HepG2 (cell line): ENCODE results near the gene POLRMT. TPM values are rescaled to one million over a fixed set of nuclear protein-coding genes. Genes with fewer than 3 reads are reported as not detected.

Experiments
- CTCF ChIP-seq: sonication (generic); formaldehyde crosslinking; IDR thresholded peaks from 2 replicates; pipeline ENCODE4 v1.5.0; 2020; ENCODE audit warnings: mild to moderate bottlenecking, missing genetic modification reagents, moderate library complexity
- DRAP1 ChIP-seq: IDR thresholded peaks from 2 replicates; pipeline ENCODE4 v1.6.1; 2016; ENCODE audit warnings: missing genetic modification reagents, missing compliant biosample characterization
- ELF4 ChIP-seq: sonication (generic); formaldehyde crosslinking; IDR thresholded peaks from 2 replicates; pipeline ENCODE4 v1.5.0; 2020; ENCODE audit warnings: missing genetic modification reagents, mild to moderate bottlenecking, moderate library complexity, borderline replicate concordance
- KLF13 ChIP-seq: sonication (generic); formaldehyde crosslinking; IDR thresholded peaks from 2 replicates; pipeline ENCODE4 v1.4.0; 2020; ENCODE audit warnings: mild to moderate bottlenecking, missing genetic modification reagents
- PAXIP1 ChIP-seq: sonication (generic); formaldehyde crosslinking; conservative IDR thresholded peaks from 2 replicates; pipeline ENCODE4 v1.4.0; 2020; ENCODE audit warnings: mild to moderate bottlenecking, missing genetic modification reagents, moderate library complexity
- SIX1 ChIP-seq: sonication (generic); formaldehyde crosslinking; IDR thresholded peaks from 2 replicates; pipeline ENCODE4 v1.4.0; 2020; ENCODE audit warnings: missing genetic modification reagents, borderline replicate concordance
- TBP ChIP-seq: sonication (generic); formaldehyde crosslinking; IDR thresholded peaks from 2 replicates; pipeline ENCODE4 v1.5.0; 2020; ENCODE audit warnings: missing genetic modification reagents
- TRAFD1 ChIP-seq: sonication (generic); formaldehyde crosslinking; IDR thresholded peaks from 2 replicates; pipeline ENCODE4 v1.5.1; 2020; ENCODE audit warnings: missing genetic modification reagents, mild to moderate bottlenecking, borderline replicate concordance
- TSC22D2 ChIP-seq: sonication (generic); formaldehyde crosslinking; IDR thresholded peaks from 2 replicates; pipeline ENCODE4 v1.5.1; 2020; ENCODE audit warnings: missing genetic modification reagents, mild to moderate bottlenecking, borderline replicate concordance
- ZBTB3 ChIP-seq: sonication (generic); formaldehyde crosslinking; IDR thresholded peaks from 2 replicates; pipeline ENCODE4 v1.4.0; 2020; ENCODE audit warnings: low read depth, mild to moderate bottlenecking, moderate library complexity, missing genetic modification reagents, borderline replicate concordance
- ZFP82 ChIP-seq: sonication (generic); formaldehyde crosslinking; IDR thresholded peaks from 2 replicates; pipeline ENCODE4 v1.5.1; 2020; ENCODE audit warnings: mild to moderate bottlenecking, missing genetic modification reagents, borderline replicate concordance
- ZIK1 ChIP-seq: sonication (generic); formaldehyde crosslinking; IDR thresholded peaks from 2 replicates; pipeline ENCODE4 v1.5.0; 2020; ENCODE audit warnings: mild to moderate bottlenecking, low read depth, missing genetic modification reagents, borderline replicate concordance
- ZNF264 ChIP-seq: sonication (generic); formaldehyde crosslinking; IDR thresholded peaks from 2 replicates; pipeline ENCODE4 v1.4.0; 2020; ENCODE audit warnings: missing genetic modification reagents
- ZNF281 ChIP-seq: sonication (generic); formaldehyde crosslinking; IDR thresholded peaks from 2 replicates; pipeline ENCODE4 v1.4.0; 2020; ENCODE audit warnings: missing genetic modification reagents, borderline replicate concordance
- ZNF292 ChIP-seq: sonication (generic); formaldehyde crosslinking; IDR thresholded peaks from 2 replicates; pipeline ENCODE4 v1.8.1; 2022; ENCODE audit warnings: mild to moderate bottlenecking, low read depth, missing genetic modification reagents, borderline replicate concordance
- ZNF724P ChIP-seq: sonication (generic); formaldehyde crosslinking; IDR thresholded peaks from 2 replicates; pipeline ENCODE4 v1.8.0; 2022; ENCODE audit warnings: missing genetic modification reagents, borderline replicate concordance
- polyA plus RNA-seq, 8 experiments: library from polyadenylated mRNA; depleted of rRNA in 3 of 8; stranded (reverse) in 7 of 8; unstranded in 1 of 8; fragments of >200 nt; fragmentation: Illumina TruSeq in 4 of 8; extraction: Trizol in 4 of 8; gene quantifications; 2 replicates each; pipeline versions ENCODE4 v1.2.1 to v1.2.3, GENCODE V29; 2011 to 2016; ENCODE audit warnings: low read depth in 4 of 8, missing spikeins in 1 of 8, mixed read lengths in 1 of 8; ENCODE audit not compliant: insufficient read depth in 1 of 8
- total RNA-seq, 5 experiments: library from RNA; depleted of rRNA; stranded (reverse); fragments of >200 nt; fragmentation: Illumina TruSeq; extraction: Trizol; gene quantifications; 2 replicates each; pipeline ENCODE4 v1.2.3, GENCODE V29; 2016; ENCODE audit warnings: low read depth in 1 of 5

The POLRMT gene
- total and polyA plus RNA-seq, 2 of the 13 experiments (the other 11 are each of a cell fraction or from before 2014, with no cell fraction given), result 78.0 to 101 TPM

GRCh38 chr19:662962-663681 is 29.8 kb upstream of the POLRMT start, which contains the start of gene RNF126 (continued):
- no peak for TF ChIP-seq ZBTB3
- no peak for TF ChIP-seq ZNF281 (CRISPR knock-in tag)
- TF ChIP-seq SIX1, result no peak
- TF ChIP-seq TSC22D2 (CRISPR knock-in tag), result no peak
- no peak for TF ChIP-seq KLF13 (CRISPR knock-in tag)
- no peak for TF ChIP-seq ELF4 (CRISPR knock-in tag)
- TF ChIP-seq PAXIP1, result peak; percentile 15; the same call in 1 of the 2 replicates
- TF ChIP-seq ZNF264 (CRISPR knock-in tag), result no peak
- TF ChIP-seq ZIK1, result peak; percentile 18; the same call in 1 of the 2 replicates
- TF ChIP-seq DRAP1 (CRISPR knock-in tag), result peak; percentile 44; the same call in 1 of the 2 replicates
- peak; percentile 30; the same call in 1 of the 2 replicates for TF ChIP-seq CTCF (CRISPR knock-in tag)
- no peak for TF ChIP-seq TBP (CRISPR knock-in tag)
- TF ChIP-seq ZNF292 (CRISPR knock-in tag), result no peak
- TF ChIP-seq ZFP82 (CRISPR knock-in tag), result peak; percentile 68; the same call in 1 of the 2 replicates
- TF ChIP-seq TRAFD1 (CRISPR knock-in tag), result no peak
- no peak for TF ChIP-seq ZNF724P (CRISPR knock-in tag)
